ENCODE data around the gene EDC4. TPM values are rescaled to one million over a fixed set of nuclear protein-coding genes. Genes with fewer than 3 reads are reported as not detected.

Gene EDC4
- total and polyA plus RNA-seq, 2 of the 13 experiments (the other 11 are each of a cell fraction or from before 2014, with no cell fraction given) = 51.4 to 59.1 TPM

- TF ChIP-seq ZNF34 (CRISPR knock-in tag; IDR thresholded peaks at IDR 0.05; ENCODE audit: borderline replicate concordance) (no peak), AHR (CRISPR knock-in tag; IDR thresholded peaks at IDR 0.05) (no peak), ZNF280D (CRISPR knock-in tag; IDR thresholded peaks at IDR 0.05) (no peak), ISL2 (CRISPR knock-in tag; IDR thresholded peaks at IDR 0.05) (no peak), ZNF281 (CRISPR knock-in tag; IDR thresholded peaks at IDR 0.05; ENCODE audit: borderline replicate concordance) (no peak), ZNF552 (CRISPR knock-in tag; IDR thresholded peaks at IDR 0.05; ENCODE audit: borderline replicate concordance) (no peak), KAT8 (CRISPR knock-in tag; IDR thresholded peaks at IDR 0.05) (no peak), NCOA1 (CRISPR knock-in tag; IDR thresholded peaks at IDR 0.05) (no peak), FOXP4 (CRISPR knock-in tag; IDR thresholded peaks at IDR 0.05) (peak; percentile 58), ZNF572 (CRISPR knock-in tag; IDR thresholded peaks at IDR 0.05) (no peak), ATF6 (CRISPR knock-in tag; conservative IDR thresholded peaks at IDR 0.05) (no peak), POLR2A (IDR thresholded peaks at IDR 0.05; ENCODE audit: insufficient read depth in 1 of 2, low read depth in 2 of 2, low read length in 2 of 2) (no peak), ZMAT5 (CRISPR knock-in tag; IDR thresholded peaks at IDR 0.05; ENCODE audit: borderline replicate concordance, low read depth) (no peak), FUBP1 (CRISPR knock-in tag; IDR thresholded peaks at IDR 0.05; ENCODE audit: borderline replicate concordance) (no peak), ZNF724P (CRISPR knock-in tag; IDR thresholded peaks at IDR 0.05; ENCODE audit: borderline replicate concordance) (no peak), ADNP (CRISPR knock-in tag; IDR thresholded peaks at IDR 0.05) (peak; percentile 78), YEATS4 (CRISPR knock-in tag; IDR thresholded peaks at IDR 0.05; ENCODE audit: borderline replicate concordance) (no peak)
These were observed 28.9 kb downstream of the EDC4 start (continued) for GRCh38 chr16:67901734-67902133.
